ENCODE data around the gene ALPP. TPM values are rescaled to one million over a fixed set of nuclear protein-coding genes. Genes with fewer than 3 reads are reported as not detected.
A peak's percentile ranks its signal among the peaks of the same experiment; 100 is the strongest.
"Not testable (repeated sequence)": the region's sequence is repeated elsewhere in the genome, so short reads cannot be mapped to it uniquely, and the experiment has no call there.

Gene ALPP
- total RNA-seq, 2 donors from 2014 or later: 0.11 to 0.37 TPM

DNA sequence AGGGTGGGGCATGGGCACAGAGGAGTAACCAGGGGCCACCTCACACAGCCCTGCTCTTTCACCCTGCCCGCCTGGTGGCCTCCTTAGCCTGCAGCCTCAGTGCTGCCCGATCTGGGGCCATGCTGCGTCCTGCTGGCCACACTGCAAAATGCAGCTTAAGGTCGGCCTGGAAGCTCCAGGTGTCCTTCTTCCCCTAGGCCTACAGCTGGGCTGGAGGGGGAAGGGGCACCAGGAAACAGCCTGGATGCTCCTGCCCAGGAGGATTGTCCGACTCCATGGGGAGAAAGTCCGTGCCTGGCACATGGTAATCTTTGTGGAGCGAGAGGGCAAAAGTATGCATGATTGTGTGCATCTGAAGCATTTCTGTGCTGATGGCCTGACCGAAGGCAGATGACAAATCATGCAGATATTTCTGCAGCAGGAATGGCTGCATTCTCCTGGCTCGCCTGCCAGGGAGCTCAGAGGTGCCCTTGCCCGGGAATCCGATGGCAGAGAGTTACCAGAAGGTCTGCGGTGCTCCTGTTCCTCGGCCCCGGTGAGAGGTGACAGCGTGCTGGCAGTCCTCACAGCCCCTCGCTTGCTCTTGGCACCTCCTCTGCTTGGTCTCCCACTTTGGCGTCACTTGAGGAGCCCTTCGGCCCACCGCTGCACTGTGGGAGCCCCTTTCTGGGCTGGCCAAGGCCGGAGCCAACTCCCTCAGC lies 12.8 kb upstream of the ALPP start:
- Histone ChIP-seq H3K4me3 (no peak overlapping the region), H3K27ac (no peak overlapping the region), H3K4me1 (no peaks in the 10 kb centered on the region), H3K9me3 (no peaks in the 10 kb centered on the region), H3K27me3 (no peaks in the 10 kb centered on the region), H3K36me3 (no peaks in the 10 kb centered on the region), H3K9ac (ENCODE audit: low read depth in 2 of 2, low read length in 2 of 2) (no peak overlapping the region)
- TF ChIP-seq CTCF (IDR thresholded peaks at IDR 0.05): peak; percentile 26
- intact Hi-C loops (cut with DNase I): loop anchor here (5.0 kb wide), 1 partner anchor 72 kb away; no protein-coding TSS in a partner anchor
- DNase-seq: no peak

DNA sequence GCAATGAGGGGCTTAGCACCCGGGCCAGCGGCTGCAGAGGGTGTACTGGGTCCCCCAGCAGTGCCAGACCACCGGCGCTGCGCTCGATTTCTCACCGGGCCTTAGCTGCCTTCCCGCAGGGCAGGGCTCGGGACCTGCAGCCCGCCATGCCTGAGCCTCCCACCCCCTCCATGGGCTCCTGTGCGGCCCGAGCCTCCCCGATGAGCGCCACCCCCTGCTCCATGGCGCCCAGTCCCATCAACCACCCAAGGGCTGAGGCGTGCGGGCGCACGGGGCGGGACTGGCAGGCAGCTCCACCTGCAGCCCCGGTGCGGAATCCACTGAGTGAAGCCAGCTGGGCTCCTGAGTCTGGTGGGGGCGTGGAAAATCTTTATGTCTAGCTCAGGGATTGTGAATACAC lies 12.1 kb upstream of the ALPP start:
- not testable (repeated sequence) for DNase-seq; H3K4me3 ChIP-seq; H3K9me3 ChIP-seq; H3K9ac ChIP-seq (ENCODE audit: low read depth in 2 of 2, low read length in 2 of 2); H3K27me3 ChIP-seq; H3K4me1 ChIP-seq; H3K27ac ChIP-seq; H3K36me3 ChIP-seq
- intact Hi-C loops (cut with DNase I): loop anchor here (5.0 kb wide), 1 partner anchor 71 kb away; no protein-coding TSS in a partner anchor

GRCh38 chr2:232367016-232367415 lies 11.5 kb upstream of the ALPP start:
- no peak for DNase-seq
- intact Hi-C loops (cut with DNase I): loop anchor here (5.0 kb wide), 1 partner anchor 70 kb away; no protein-coding TSS in a partner anchor
- H3K9ac ChIP-seq (ENCODE audit: low read depth in 2 of 2, low read length in 2 of 2): no peak overlapping the region
- no peaks in the 10 kb centered on the region for H3K36me3 ChIP-seq
- H3K4me3 ChIP-seq: no peak overlapping the region
- no peaks in the 10 kb centered on the region for H3K9me3 ChIP-seq
- no peaks in the 10 kb centered on the region for H3K27me3 ChIP-seq
- no peaks in the 10 kb centered on the region for H3K4me1 ChIP-seq
- H3K27ac ChIP-seq: no peak overlapping the region
- TF ChIP-seq CTCF (IDR thresholded peaks at IDR 0.05): no peak

GRCh38 chr2:232367591-232368233 lies 10.8 kb upstream of the ALPP start:
- no peaks in the 10 kb centered on the region for H3K9me3 ChIP-seq
- no peak overlapping the region for H3K9ac ChIP-seq (ENCODE audit: low read depth in 2 of 2, low read length in 2 of 2)
- intact Hi-C loops (cut with DNase I): loop anchor here (5.0 kb wide), 1 partner anchor 70 kb away; no protein-coding TSS in a partner anchor
- no peak overlapping the region for H3K4me3 ChIP-seq
- no peak for TF ChIP-seq CTCF (IDR thresholded peaks at IDR 0.05)
- no peaks in the 10 kb centered on the region for H3K36me3 ChIP-seq
- no peaks in the 10 kb centered on the region for H3K4me1 ChIP-seq
- DNase-seq: no peak
- H3K27ac ChIP-seq: no peak overlapping the region
- H3K27me3 ChIP-seq: no peaks in the 10 kb centered on the region

- Histone ChIP-seq H3K4me3 (no peak overlapping the region), H3K4me1 (no peaks in the 10 kb centered on the region), H3K27me3 (no peaks in the 10 kb centered on the region), H3K27ac (no peak overlapping the region), H3K9me3 (no peaks in the 10 kb centered on the region), H3K9ac (ENCODE audit: low read depth in 2 of 2, low read length in 2 of 2) (no peak overlapping the region), H3K36me3 (no peaks in the 10 kb centered on the region)
- intact Hi-C loops (cut with DNase I): loop anchor here (5.0 kb wide), 1 partner anchor 69 kb away; no protein-coding TSS in a partner anchor
- DNase-seq: no peak
- no peak for TF ChIP-seq CTCF (IDR thresholded peaks at IDR 0.05)
Measured at GRCh38 chr2:232368311-232368731, 10.2 kb upstream of the ALPP start.
